Mesenchymal stem cell (in vitro differentiated cells and primary cell): ENCODE results near the gene SDHA.

ENCODE experiments used
- DNase-seq: peaks from one replicate; pipeline ENCODE4 v3.0.0-alpha.2; 2013
- H2AFZ ChIP-seq: one replicate; pipeline ENCODE4 v1.6.1; 2013; ENCODE audit warnings: low read depth, mild to moderate bottlenecking, control low read depth, inconsistent platforms, low read length, moderate library complexity
- H2AK5ac ChIP-seq: 2 replicates; pipeline ENCODE4 v1.6.1; 2013; ENCODE audit warnings: low read length, moderate library complexity, mild to moderate bottlenecking, inconsistent platforms; ENCODE audit not compliant: severe bottlenecking
- H2BK120ac ChIP-seq: one replicate; pipeline ENCODE4 v1.6.1; 2013; ENCODE audit warnings: low read depth, mild to moderate bottlenecking, inconsistent platforms, low read length, moderate library complexity
- H2BK12ac ChIP-seq, 2 experiments: one replicate each; pipeline ENCODE4 v1.6.1; 2013; ENCODE audit warnings: inconsistent platforms in 2 of 2, low read length in 2 of 2, mild to moderate bottlenecking in 2 of 2, moderate library complexity in 2 of 2, control low read depth in 1 of 2
- H2BK15ac ChIP-seq: one replicate; pipeline ENCODE4 v1.6.1; 2013; ENCODE audit warnings: mild to moderate bottlenecking, low read depth, inconsistent platforms; ENCODE audit not compliant: poor library complexity, severe bottlenecking
- H2BK5ac ChIP-seq: 2 replicates; pipeline ENCODE4 v1.6.1; 2013; ENCODE audit warnings: low read depth, mild to moderate bottlenecking, low read length, control low read depth, inconsistent platforms; ENCODE audit not compliant: poor library complexity, severe bottlenecking
- H3K14ac ChIP-seq, 2 experiments: one replicate each; pipeline ENCODE4 v1.6.1; 2013; ENCODE audit warnings: inconsistent platforms in 2 of 2, low read length in 2 of 2, control low read depth in 1 of 2, mild to moderate bottlenecking in 1 of 2, moderate library complexity in 1 of 2
- H3K18ac ChIP-seq, 2 experiments: one replicate each; pipeline ENCODE4 v1.6.1; 2013; ENCODE audit warnings: inconsistent platforms in 2 of 2, low read length in 2 of 2, control low read depth in 1 of 2, low read depth in 1 of 2, mild to moderate bottlenecking in 1 of 2
- H3K23ac ChIP-seq, 2 experiments: one replicate each; pipeline ENCODE4 v1.6.1; 2013; ENCODE audit warnings: inconsistent platforms in 2 of 2, low read length in 2 of 2, mild to moderate bottlenecking in 2 of 2, moderate library complexity in 2 of 2, control low read depth in 1 of 2
- H3K27ac ChIP-seq: 2 replicates; pipeline ENCODE4 v1.5.1; 2013; ENCODE audit warnings: mild to moderate bottlenecking, moderate library complexity, low read length, control low read depth, inconsistent platforms; ENCODE audit not compliant: poor library complexity, severe bottlenecking
- H3K27me3 ChIP-seq, 2 experiments: 2 replicates each; pipeline versions ENCODE4 v1.6.1 to v1.7.0; 2013; ENCODE audit warnings: low read length in 2 of 2, mild to moderate bottlenecking in 2 of 2, moderate library complexity in 2 of 2, control low read depth in 1 of 2, inconsistent platforms in 1 of 2; ENCODE audit not compliant: control insufficient read depth in 1 of 2, insufficient read depth in 1 of 2
- H3K36me3 ChIP-seq, 2 experiments: 2 replicates each; pipeline versions ENCODE4 v1.6.1 to v1.7.0; 2013; ENCODE audit warnings: low read length in 2 of 2, control low read depth in 1 of 2, inconsistent platforms in 1 of 2, low read depth in 1 of 2, mild to moderate bottlenecking in 1 of 2; ENCODE audit not compliant: insufficient read depth in 2 of 2, control insufficient read depth in 1 of 2
- H3K4ac ChIP-seq, 2 experiments: one replicate each; pipeline ENCODE4 v1.6.1; 2013; ENCODE audit warnings: inconsistent platforms in 2 of 2, low read length in 2 of 2, mild to moderate bottlenecking in 2 of 2, moderate library complexity in 2 of 2, control low read depth in 1 of 2, low read depth in 1 of 2
- H3K4me1 ChIP-seq: 2 replicates; pipeline ENCODE4 v1.6.1; 2013; ENCODE audit warnings: low read depth, low read length, control low read depth; ENCODE audit not compliant: control insufficient read depth, insufficient read depth
- H3K4me2 ChIP-seq: 2 replicates; pipeline ENCODE4 v1.6.1; 2013; ENCODE audit warnings: low read length, mild to moderate bottlenecking, inconsistent platforms; ENCODE audit not compliant: poor library complexity, severe bottlenecking
- H3K4me3 ChIP-seq, 2 experiments: 2 replicates each; pipeline versions ENCODE4 v1.5.1 to v1.7.0; 2013; ENCODE audit warnings: low read length in 2 of 2, mild to moderate bottlenecking in 2 of 2, control low read depth in 1 of 2, low read depth in 1 of 2; ENCODE audit not compliant: insufficient read depth in 1 of 2
- H3K79me1 ChIP-seq: replicated peaks from 2 replicates; pipeline ENCODE4 v1.6.1; 2013; ENCODE audit warnings: mild to moderate bottlenecking, control low read depth, low read length, inconsistent platforms; ENCODE audit not compliant: poor library complexity, severe bottlenecking
- H3K9ac ChIP-seq: 2 replicates; pipeline ENCODE4 v1.7.0; 2013; ENCODE audit warnings: mild to moderate bottlenecking, low read length, moderate library complexity
- H3K9me3 ChIP-seq: 2 replicates; pipeline ENCODE4 v1.7.0; 2013; ENCODE audit warnings: mild to moderate bottlenecking, low read length; ENCODE audit not compliant: control insufficient read depth
- H4K8ac ChIP-seq: one replicate; pipeline ENCODE4 v1.6.1; 2013; ENCODE audit warnings: inconsistent platforms, mild to moderate bottlenecking, low read length, moderate library complexity
- H4K91ac ChIP-seq: one replicate; pipeline ENCODE4 v1.6.1; 2013; ENCODE audit warnings: mild to moderate bottlenecking, low read length, inconsistent platforms
- WGBS: methylation state at CpG from one replicate; pipeline ENCODE4 v1.1.7; 2013; ENCODE audit warnings: mixed read lengths; 5-methylcytosine and 5-hydroxymethylcytosine counted together

SDHA gene

GRCh38 chr5:305459-305858 lies 87.3 kb downstream of the SDHA start:
- WGBS = 96% methylated on average over 13 of the region's 14 CpGs
- Histone ChIP-seq H4K8ac (no peak overlapping the region), H2AK5ac (no peak overlapping the region), H3K18ac (no peak overlapping the region), H3K4me1 (peaks cover 32% of the 10 kb centered on the region), H4K91ac (no peak overlapping the region), H3K9ac (no peak overlapping the region), H2BK120ac (no peak overlapping the region), H3K79me1 (peaks cover 28% of the 10 kb centered on the region), H2AFZ (no peak overlapping the region), H3K23ac (no peak overlapping the region), H3K36me3 (peaks cover 37 to 45% of the 10 kb centered on the region in 2 experiments), H3K27me3 (no peaks in the 10 kb centered on the region), H3K4ac (no peak overlapping the region), H2BK15ac (no peak overlapping the region), H3K4me3 (no peak overlapping the region), H3K9me3 (no peaks in the 10 kb centered on the region), H2BK5ac (no peak overlapping the region), H2BK12ac (no peak overlapping the region), H3K4me2 (no peak overlapping the region), H3K14ac (no peak overlapping the region), H3K27ac (no peak overlapping the region)
- no peak for DNase-seq

DNA sequence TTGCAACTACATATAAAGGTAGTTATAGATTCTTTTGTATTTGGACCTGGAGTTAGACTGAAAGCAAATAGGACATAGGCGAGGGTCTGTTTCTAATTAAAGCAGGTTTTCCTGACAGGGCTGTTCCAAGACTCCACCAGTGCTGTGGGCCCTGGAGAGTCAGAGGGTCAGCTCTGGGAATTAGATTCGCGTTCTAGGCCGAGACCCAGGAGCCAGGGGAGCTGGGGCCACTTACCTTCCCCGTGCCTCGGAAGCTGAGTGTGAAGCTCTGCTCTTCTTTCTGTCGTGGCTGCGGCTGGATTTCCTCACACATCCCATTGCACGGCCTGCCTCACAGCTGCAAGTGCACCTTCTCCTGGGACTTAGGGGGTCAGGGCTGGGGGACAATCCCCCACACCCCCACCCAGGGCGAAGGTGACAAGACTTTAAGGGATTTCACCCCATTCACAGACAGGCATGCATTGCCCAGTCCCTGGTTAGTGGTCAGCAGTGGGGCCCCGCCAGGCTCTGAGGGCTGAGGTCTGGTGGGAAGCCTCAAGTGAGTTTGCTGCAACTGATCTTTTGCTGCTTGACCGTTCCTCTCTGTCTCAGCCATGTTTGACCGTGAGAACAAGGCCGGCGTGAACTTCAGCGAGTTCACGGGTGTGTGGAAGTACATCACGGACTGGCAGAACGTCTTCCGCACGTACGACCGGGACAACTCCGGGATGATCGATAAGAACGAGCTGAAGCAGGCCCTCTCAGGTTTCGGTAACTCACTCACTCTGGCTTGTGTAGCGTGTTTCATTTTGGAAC lies 88.1 kb downstream of the SDHA start:
- Histone ChIP-seq H3K14ac (no peak overlapping the region), H3K4me1 (peaks cover 38% of the 10 kb centered on the region), H2BK5ac (no peak overlapping the region), H2BK120ac (no peak overlapping the region), H3K36me3 (peaks cover 43 to 44% of the 10 kb centered on the region in 2 experiments), H4K91ac (no peak overlapping the region), H3K4me2 (no peak overlapping the region), H2AK5ac (no peak overlapping the region), H3K27ac (no peak overlapping the region), H2BK15ac (no peak overlapping the region), H3K9ac (no peak overlapping the region), H3K9me3 (no peaks in the 10 kb centered on the region), H3K79me1 (peaks cover 30% of the 10 kb centered on the region), H2BK12ac (no peak overlapping the region), H3K4me3 (no peak overlapping the region), H3K18ac (no peak overlapping the region), H2AFZ (no peak overlapping the region), H4K8ac (no peak overlapping the region), H3K27me3 (no peaks in the 10 kb centered on the region), H3K23ac (no peak overlapping the region), H3K4ac (no peak overlapping the region)
- DNase-seq = no peak
- WGBS = 94% methylated on average over 28 of the region's 28 CpGs
